ENCODE data around the gene TPI1.

GRCh38 chr12:6902448-6902847, 35.1 kb downstream of the TPI1 start:
- no peak for TF ChIP-seq POLR2AphosphoS5 (IDR thresholded peaks at IDR 0.05; ENCODE audit: low read depth, low read length)
- TF ChIP-seq SMC3 (IDR thresholded peaks at IDR 0.05; ENCODE audit: low read depth, low read length): no peak
- no peak for TF ChIP-seq USF2 (IDR thresholded peaks at IDR 0.05; ENCODE audit: borderline replicate concordance, low read depth, low read length)
- TF ChIP-seq RCOR1 (IDR thresholded peaks at IDR 0.05; ENCODE audit: low read length): no peak
- TF ChIP-seq JUND (IDR thresholded peaks at IDR 0.05): no peak
- TF ChIP-seq EZH2phosphoT487 (IDR thresholded peaks at IDR 0.05; ENCODE audit: borderline replicate concordance, low read depth): no peak
- no peak for TF ChIP-seq YY1 (IDR thresholded peaks at IDR 0.05; ENCODE audit: low read depth)

All from SK-N-SH (cell line).